Prostate gland (tissue), 2 donors: ENCODE results near the gene CTNNA1.

Source experiments
- POLR2A ChIP-seq: fragments of 450-650 bp; IDR thresholded peaks from one replicate; pipeline ENCODE4 v1.6.1; 2016; ENCODE audit warnings: antibody characterized with exemption, mild to moderate bottlenecking
- POLR2AphosphoS5 ChIP-seq: sonication (generic); formaldehyde crosslinking; IDR thresholded peaks from one replicate; pipeline ENCODE4 v1.6.1; 2017; ENCODE audit warnings: antibody characterized with exemption
- TF ChIP-seq, protein P1 (sequence below), 4 experiments: fragments of 200-600 bp in 2 of 4; fragments of 450-650 bp in 2 of 4; sonication (generic) in 2 of 4; IDR thresholded peaks; 1 replicate in 3 of 4; 2 replicates in 1 of 4; pipeline ENCODE4 v1.5.1; 2016 to 2019; ENCODE audit warnings: antibody characterized with exemption in 4 of 4, mild to moderate bottlenecking in 2 of 4, moderate library complexity in 2 of 4

DNA sequence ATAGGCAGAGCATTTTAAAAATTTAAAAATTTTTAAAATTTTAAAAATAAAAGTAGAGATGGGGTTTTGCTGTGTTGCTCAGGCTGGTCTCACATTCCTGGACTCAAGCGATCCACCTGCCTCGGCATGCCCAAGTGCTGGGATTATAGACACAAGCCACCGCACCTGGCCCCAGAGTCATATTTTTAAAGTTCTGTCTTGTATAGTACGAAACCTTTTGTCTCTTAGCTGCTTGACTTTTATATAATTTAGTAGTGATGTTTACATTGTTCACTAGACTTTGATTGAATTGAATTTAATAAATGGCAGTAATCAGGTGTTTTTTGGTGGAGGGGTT lies 90.9 kb downstream of the CTNNA1 start:
- TF ChIP-seq, protein P1, sequence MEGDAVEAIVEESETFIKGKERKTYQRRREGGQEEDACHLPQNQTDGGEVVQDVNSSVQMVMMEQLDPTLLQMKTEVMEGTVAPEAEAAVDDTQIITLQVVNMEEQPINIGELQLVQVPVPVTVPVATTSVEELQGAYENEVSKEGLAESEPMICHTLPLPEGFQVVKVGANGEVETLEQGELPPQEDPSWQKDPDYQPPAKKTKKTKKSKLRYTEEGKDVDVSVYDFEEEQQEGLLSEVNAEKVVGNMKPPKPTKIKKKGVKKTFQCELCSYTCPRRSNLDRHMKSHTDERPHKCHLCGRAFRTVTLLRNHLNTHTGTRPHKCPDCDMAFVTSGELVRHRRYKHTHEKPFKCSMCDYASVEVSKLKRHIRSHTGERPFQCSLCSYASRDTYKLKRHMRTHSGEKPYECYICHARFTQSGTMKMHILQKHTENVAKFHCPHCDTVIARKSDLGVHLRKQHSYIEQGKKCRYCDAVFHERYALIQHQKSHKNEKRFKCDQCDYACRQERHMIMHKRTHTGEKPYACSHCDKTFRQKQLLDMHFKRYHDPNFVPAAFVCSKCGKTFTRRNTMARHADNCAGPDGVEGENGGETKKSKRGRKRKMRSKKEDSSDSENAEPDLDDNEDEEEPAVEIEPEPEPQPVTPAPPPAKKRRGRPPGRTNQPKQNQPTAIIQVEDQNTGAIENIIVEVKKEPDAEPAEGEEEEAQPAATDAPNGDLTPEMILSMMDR (IDR thresholded peaks at IDR 0.05) = no peak
- TF ChIP-seq POLR2A (no peak), POLR2AphosphoS5 (no peak)
